Effector memory CD8-positive, alpha-beta T cell (primary cell): ENCODE results near the gene CPED1.
"Not testable (repeated sequence)": the region's sequence is repeated elsewhere in the genome, so short reads cannot be mapped to it uniquely, and the experiment has no call there.

Source experiments
- ATAC-seq: fragments of 150-1000 bp; cut with Tn5 transposase; replicated peaks from 2 replicates; pipeline ENCODE4 v1.10.0; 2021; ENCODE audit warnings: mild to moderate bottlenecking, moderate library complexity
- DNase-seq, 3 experiments: peaks; one replicate each; pipeline ENCODE4 v3.0.0; 2021
- H3K27ac Mint-ChIP-seq, 2 donors: one replicate each; pipeline ENCODE4 v1.8.0; 2022; ENCODE audit warnings: mild to moderate bottlenecking in 2 of 2, mixed read lengths in 2 of 2, moderate library complexity in 2 of 2
- H3K27me3 Mint-ChIP-seq, 2 donors: one replicate each; pipeline ENCODE4 v1.8.0; 2022; ENCODE audit warnings: mixed read lengths in 2 of 2
- H3K36me3 Mint-ChIP-seq: one replicate; pipeline ENCODE4 v1.8.0; 2022; ENCODE audit warnings: mild to moderate bottlenecking, moderate library complexity, mixed read lengths; ENCODE audit not compliant: insufficient read depth
- H3K4me1 Mint-ChIP-seq, 2 donors: one replicate each; pipeline ENCODE4 v1.8.0; 2022; ENCODE audit warnings: low read depth in 2 of 2, mixed read lengths in 2 of 2
- H3K4me3 Mint-ChIP-seq, 2 donors: one replicate each; pipeline ENCODE4 v1.8.0; 2022; ENCODE audit warnings: mild to moderate bottlenecking in 2 of 2, mixed read lengths in 2 of 2, moderate library complexity in 2 of 2
- H3K9me3 Mint-ChIP-seq, 2 donors: one replicate each; pipeline ENCODE4 v1.8.0; 2022; ENCODE audit warnings: mixed read lengths in 2 of 2

Gene CPED1

GRCh38 chr7:121037329-121037728, 48.8 kb downstream of the CPED1 start:
- H3K36me3 Mint-ChIP-seq, ATAC-seq, H3K27ac Mint-ChIP-seq, H3K9me3 Mint-ChIP-seq, H3K4me3 Mint-ChIP-seq, H3K4me1 Mint-ChIP-seq, DNase-seq: not testable (repeated sequence)
- H3K27me3 Mint-ChIP-seq: peaks cover 7 to 14% of the 10 kb centered on the region in 2 donors

- no peak overlapping the region for H3K27ac Mint-ChIP-seq
- peaks cover 7 to 14% of the 10 kb centered on the region in 2 donors for H3K27me3 Mint-ChIP-seq
- H3K9me3 Mint-ChIP-seq: no peaks in the 10 kb centered on the region
- no peaks in the 10 kb centered on the region for H3K4me1 Mint-ChIP-seq
- DNase-seq (no peak), ATAC-seq (no peak)
- no peak overlapping the region for H3K4me3 Mint-ChIP-seq
- no peaks in the 10 kb centered on the region for H3K36me3 Mint-ChIP-seq
These were observed 49.6 kb downstream of the CPED1 start for GRCh38 chr7:121037957-121038716.

GRCh38 chr7:121038717-121039509, 50.4 kb downstream of the CPED1 start:
- no peak for ATAC-seq
- Mint-ChIP-seq H3K27me3 (peaks cover 7 to 14% of the 10 kb centered on the region in 2 donors), H3K4me3 (no peak overlapping the region), H3K27ac (no peak overlapping the region), H3K9me3 (no peaks in the 10 kb centered on the region), H3K36me3 (no peaks in the 10 kb centered on the region), H3K4me1 (no peaks in the 10 kb centered on the region)
- no peak for DNase-seq

GRCh38 chr7:121039510-121039822, 51.0 kb downstream of the CPED1 start:
- Mint-ChIP-seq H3K27me3 (peaks cover 7 to 14% of the 10 kb centered on the region in 2 donors), H3K4me1 (no peaks in the 10 kb centered on the region), H3K4me3 (no peak overlapping the region), H3K27ac (no peak overlapping the region), H3K9me3 (no peaks in the 10 kb centered on the region), H3K36me3 (no peaks in the 10 kb centered on the region)
- DNase-seq: no peak
- ATAC-seq: no peak

GRCh38 chr7:121039994-121040393, 51.5 kb downstream of the CPED1 start:
- Mint-ChIP-seq H3K27ac (no peak overlapping the region), H3K9me3 (no peaks in the 10 kb centered on the region), H3K27me3 (peaks cover 7 to 14% of the 10 kb centered on the region in 2 donors), H3K4me1 (no peaks in the 10 kb centered on the region), H3K36me3 (no peaks in the 10 kb centered on the region), H3K4me3 (no peak overlapping the region)
- ATAC-seq: no peak
- no peak for DNase-seq

GRCh38 chr7:121041516-121042148, 53.1 kb downstream of the CPED1 start:
- no peaks in the 10 kb centered on the region for H3K4me1 Mint-ChIP-seq
- H3K9me3 Mint-ChIP-seq: no peaks in the 10 kb centered on the region
- no peak overlapping the region for H3K4me3 Mint-ChIP-seq
- H3K27me3 Mint-ChIP-seq: peaks cover 7 to 12% of the 10 kb centered on the region in 2 donors
- no peak for DNase-seq
- H3K27ac Mint-ChIP-seq: no peak overlapping the region
- H3K36me3 Mint-ChIP-seq: no peaks in the 10 kb centered on the region
- ATAC-seq: no peak

GRCh38 chr7:121042195-121042594, 53.7 kb downstream of the CPED1 start:
- ATAC-seq: no peak
- Mint-ChIP-seq H3K9me3 (no peaks in the 10 kb centered on the region), H3K27me3 (peaks cover 7% of the 10 kb centered on the region in 2 donors), H3K27ac (no peak overlapping the region), H3K4me1 (no peaks in the 10 kb centered on the region), H3K36me3 (no peaks in the 10 kb centered on the region), H3K4me3 (no peak overlapping the region)
- DNase-seq: no peak

- ATAC-seq: no peak
- H3K27ac Mint-ChIP-seq: no peak overlapping the region
- H3K27me3 Mint-ChIP-seq: peaks cover 4 to 6% of the 10 kb centered on the region in 2 donors
- H3K36me3 Mint-ChIP-seq: no peaks in the 10 kb centered on the region
- no peak overlapping the region for H3K4me3 Mint-ChIP-seq
- no peaks in the 10 kb centered on the region for H3K9me3 Mint-ChIP-seq
- no peak for DNase-seq
- H3K4me1 Mint-ChIP-seq: no peaks in the 10 kb centered on the region
These were observed 54.4 kb downstream of the CPED1 start for GRCh38 chr7:121042899-121043298.

- no peak overlapping the region for H3K27ac Mint-ChIP-seq
- H3K4me1 Mint-ChIP-seq: no peaks in the 10 kb centered on the region
- no peak for DNase-seq
- ATAC-seq: no peak
- H3K36me3 Mint-ChIP-seq: no peaks in the 10 kb centered on the region
- no peak overlapping the region for H3K4me3 Mint-ChIP-seq
- H3K9me3 Mint-ChIP-seq: no peaks in the 10 kb centered on the region
- peaks cover 8 to 10% of the 10 kb centered on the region in 2 donors for H3K27me3 Mint-ChIP-seq
These were observed 55.1 kb downstream of the CPED1 start for GRCh38 chr7:121043314-121044234.

- Mint-ChIP-seq H3K4me1 (no peaks in the 10 kb centered on the region), H3K36me3 (no peaks in the 10 kb centered on the region), H3K9me3 (no peaks in the 10 kb centered on the region), H3K27ac (no peak overlapping the region), H3K4me3 (no peak overlapping the region), H3K27me3 (peaks cover 13 to 22% of the 10 kb centered on the region in 2 donors)
- DNase-seq (no peak), ATAC-seq (no peak)
These were observed 56.6 kb downstream of the CPED1 start for GRCh38 chr7:121045090-121045489.

- H3K4me3 Mint-ChIP-seq: no peak overlapping the region
- H3K4me1 Mint-ChIP-seq: no peaks in the 10 kb centered on the region
- H3K27me3 Mint-ChIP-seq: peaks cover 18 to 22% of the 10 kb centered on the region in 2 donors
- no peaks in the 10 kb centered on the region for H3K9me3 Mint-ChIP-seq
- ATAC-seq (no peak), DNase-seq (no peak)
- no peak overlapping the region for H3K27ac Mint-ChIP-seq
- no peaks in the 10 kb centered on the region for H3K36me3 Mint-ChIP-seq
These were observed 57.5 kb downstream of the CPED1 start for GRCh38 chr7:121046009-121046408.

- Mint-ChIP-seq H3K9me3 (no peaks in the 10 kb centered on the region), H3K36me3 (no peaks in the 10 kb centered on the region), H3K4me3 (no peak overlapping the region), H3K27ac (no peak overlapping the region), H3K27me3 (peaks cover 19 to 22% of the 10 kb centered on the region in 2 donors), H3K4me1 (no peaks in the 10 kb centered on the region)
- no peak for DNase-seq
- ATAC-seq: no peak
These were observed 58.5 kb downstream of the CPED1 start for GRCh38 chr7:121046893-121047468.

GRCh38 chr7:121048195-121048594, 59.7 kb downstream of the CPED1 start:
- DNase-seq (no peak), ATAC-seq (no peak)
- Mint-ChIP-seq H3K27me3 (peaks cover 19 to 22% of the 10 kb centered on the region in 2 donors), H3K9me3 (no peaks in the 10 kb centered on the region), H3K27ac (no peak overlapping the region), H3K4me3 (no peak overlapping the region), H3K36me3 (no peaks in the 10 kb centered on the region), H3K4me1 (no peaks in the 10 kb centered on the region)
